Measurements from ENCODE around the gene YY1. TPM values are rescaled to one million over a fixed set of nuclear protein-coding genes. Genes with fewer than 3 reads are reported as not detected.
A peak's percentile ranks its signal among the peaks of the same experiment; 100 is the strongest.

Gene YY1
- total RNA-seq, 6 donors from 2014 or later: 35.6 to 70.4 (median 52.4) TPM

- peak; percentile 96 to 99 for ATAC-seq (ENCODE audit: low FRiP score in 2 of 2)
- Histone ChIP-seq H3K9me3 (no peaks in the 10 kb centered on the region), H3K36me3 (no peaks in the 10 kb centered on the region), H3K27ac (peak overlapping the region; percentile 97 to 98 (median 98)), H3K27me3 (no peaks in the 10 kb centered on the region), H3K4me1 (peaks cover 6 to 13% (median 8%) of the 10 kb centered on the region in 4 donors), H3K4me3 (peak overlapping the region; percentile 58 to 93 (median 76))
- TF ChIP-seq POLR2A (IDR thresholded peaks at IDR 0.05): peak; percentile 71 to 95 (median 84)
- no peak for TF ChIP-seq CTCF (IDR thresholded peaks at IDR 0.05)
- peak; percentile 91 to 95 for TF ChIP-seq POLR2AphosphoS5 (IDR thresholded peaks at IDR 0.05)
- TF ChIP-seq EP300 (IDR thresholded peaks at IDR 0.05): peak in 1 of 4 donors; percentile 34
- DNase-seq: peak; percentile 96 to 99
- 3 to 9% methylated on average over 14 to 41 of the region's 90 CpGs for WGBS, 2 donors
These were observed 24.8 kb upstream of the YY1 start for GRCh38 chr14:100213956-100214769.

- 26 to 29% methylated on average over 12 of the region's 12 CpGs for WGBS, 2 donors
- Histone ChIP-seq H3K9me3 (no peaks in the 10 kb centered on the region), H3K4me1 (peaks cover 6 to 13% (median 8%) of the 10 kb centered on the region in 4 donors), H3K4me3 (peak overlapping the region in 3 of 4 donors; percentile 76 to 93 (median 77)), H3K27me3 (no peaks in the 10 kb centered on the region), H3K27ac (peak overlapping the region; percentile 97 to 98 (median 98)), H3K36me3 (no peaks in the 10 kb centered on the region)
- DNase-seq (no peak), ATAC-seq (ENCODE audit: low FRiP score in 2 of 2) (no peak)
- no peak for TF ChIP-seq CTCF (IDR thresholded peaks at IDR 0.05)
- TF ChIP-seq EP300 (IDR thresholded peaks at IDR 0.05): no peak
- TF ChIP-seq POLR2A (IDR thresholded peaks at IDR 0.05): no peak
- TF ChIP-seq POLR2AphosphoS5 (IDR thresholded peaks at IDR 0.05): no peak
These were observed 24.2 kb upstream of the YY1 start for GRCh38 chr14:100214770-100215083.

GRCh38 chr14:100215330-100215885 is 23.5 kb upstream of the YY1 start:
- no peak overlapping the region for H3K4me3 ChIP-seq
- no peaks in the 10 kb centered on the region for H3K27me3 ChIP-seq
- 90 to 94% methylated on average over 12 of the region's 12 CpGs for WGBS, 2 donors
- H3K36me3 ChIP-seq: no peaks in the 10 kb centered on the region
- no peak for TF ChIP-seq POLR2A (IDR thresholded peaks at IDR 0.05)
- TF ChIP-seq POLR2AphosphoS5 (IDR thresholded peaks at IDR 0.05): no peak
- TF ChIP-seq CTCF (IDR thresholded peaks at IDR 0.05): no peak
- no peak for TF ChIP-seq EP300 (IDR thresholded peaks at IDR 0.05)
- peak overlapping the region in 3 of 4 donors; percentile 97 to 98 (median 98) for H3K27ac ChIP-seq
- DNase-seq (peak in 1 of 2 donors; percentile 37), ATAC-seq (ENCODE audit: low FRiP score in 2 of 2) (no peak)
- H3K9me3 ChIP-seq: no peaks in the 10 kb centered on the region
- peaks cover 6 to 13% (median 8%) of the 10 kb centered on the region in 4 donors for H3K4me1 ChIP-seq

GRCh38 chr14:100219126-100219785 is 19.7 kb upstream of the YY1 start:
- H3K36me3 ChIP-seq: no peaks in the 10 kb centered on the region
- WGBS, 2 donors: 96 to 98% methylated on average over 4 of the region's 4 CpGs
- H3K27ac ChIP-seq: no peak overlapping the region
- no peaks in the 10 kb centered on the region for H3K9me3 ChIP-seq
- DNase-seq (no peak), ATAC-seq (ENCODE audit: low FRiP score in 2 of 2) (peak in 1 of 2 donors; percentile 33)
- H3K27me3 ChIP-seq: no peaks in the 10 kb centered on the region
- peaks cover 25 to 34% (median 31%) of the 10 kb centered on the region in 4 donors for H3K4me1 ChIP-seq
- H3K4me3 ChIP-seq: no peak overlapping the region
- TF ChIP-seq POLR2AphosphoS5 (IDR thresholded peaks at IDR 0.05) (no peak), EP300 (IDR thresholded peaks at IDR 0.05) (no peak), CTCF (IDR thresholded peaks at IDR 0.05) (no peak), POLR2A (IDR thresholded peaks at IDR 0.05) (no peak)

Measured in upper lobe of left lung (tissue), 6 donors.